IPS-11a (cell line): ENCODE measurements around the gene PHF21A.

Experiments used
- H3K4me3 ChIP-seq: one replicate; pipeline ENCODE4 v1.5.1; 2013; ENCODE audit warnings: low read depth, low read length, control low read depth

PHF21A gene

DNA sequence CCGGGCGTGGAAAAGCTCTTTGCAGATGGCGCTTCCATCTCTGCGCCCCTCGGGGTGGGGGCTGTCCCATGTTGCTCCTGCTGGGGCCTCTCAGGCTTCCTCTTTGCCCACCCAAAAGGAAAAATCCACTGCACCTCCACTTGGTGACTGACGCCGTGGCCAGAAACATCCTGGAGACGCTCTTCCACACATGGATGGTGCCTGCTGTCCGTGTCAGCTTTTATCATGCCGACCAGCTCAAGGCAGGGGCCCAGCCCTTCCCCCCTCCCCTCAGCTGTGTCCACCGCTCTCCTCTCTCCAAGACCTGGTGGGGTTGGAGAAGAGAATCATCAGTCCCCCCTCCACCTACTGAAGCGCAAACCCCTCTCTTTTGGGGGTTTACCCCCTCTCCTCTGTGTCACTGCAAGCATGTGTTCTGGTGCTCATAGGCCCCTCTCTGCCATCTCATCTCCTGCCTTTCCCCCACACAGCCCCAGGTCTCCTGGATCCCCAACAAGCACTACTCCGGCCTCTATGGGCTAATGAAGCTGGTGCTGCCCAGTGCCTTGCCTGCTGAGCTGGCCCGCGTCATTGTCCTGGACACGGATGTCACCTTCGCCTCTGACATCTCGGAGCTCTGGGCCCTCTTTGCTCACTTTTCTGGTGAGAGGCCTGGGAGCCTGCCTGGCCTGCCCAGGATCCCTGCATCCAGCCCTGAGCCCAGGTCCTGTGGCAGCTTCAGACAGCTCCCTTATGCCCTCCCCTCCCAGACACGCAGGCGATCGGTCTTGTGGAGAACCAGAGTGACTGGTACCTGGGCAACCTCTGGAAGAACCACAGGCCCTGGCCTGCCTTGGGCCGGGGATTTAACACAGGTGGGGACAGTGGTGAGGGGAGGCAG lies 197.0 kb downstream of the PHF21A start:
- H3K4me3 ChIP-seq, result no peak overlapping the region

DNA sequence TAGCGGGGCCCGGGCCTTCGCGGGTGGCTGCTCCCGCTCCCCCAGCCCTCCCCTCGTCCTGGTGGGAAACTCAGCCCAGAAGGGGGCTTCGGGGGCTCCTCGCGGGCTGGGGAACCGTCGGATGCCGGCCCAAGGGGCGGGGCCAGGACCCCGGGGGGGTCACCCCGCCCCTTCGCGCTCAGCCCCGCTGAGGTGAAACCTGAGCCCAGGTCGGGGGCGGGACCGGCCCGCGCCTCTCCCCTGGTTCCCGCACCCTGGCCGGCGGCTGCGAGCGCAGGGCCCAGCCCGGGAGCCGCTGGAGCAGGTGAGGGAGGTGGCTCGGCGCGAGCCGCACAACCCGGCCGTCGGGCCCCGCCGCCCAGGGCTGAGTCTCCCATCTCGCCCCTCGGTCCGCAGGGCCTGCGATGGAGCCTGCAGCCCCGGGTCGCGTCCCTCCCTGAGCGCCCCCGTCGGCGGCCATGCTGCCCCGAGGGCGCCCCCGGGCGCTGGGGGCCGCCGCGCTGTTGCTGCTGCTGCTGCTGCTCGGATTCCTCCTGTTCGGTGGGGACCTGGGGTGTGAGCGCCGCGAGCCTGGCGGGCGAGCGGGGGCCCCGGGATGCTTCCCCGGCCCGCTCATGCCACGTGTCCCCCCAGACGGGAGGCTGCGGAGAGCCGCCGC lies 198.7 kb downstream of the PHF21A start, which contains the start of gene LARGE2:
LARGE2 (plus strand) TSS at position 232 of the 658 bp plus-strand sequence; CDS start at position 459, 227 bp downstream.
- peak within 1 kb of the TSS; percentile 57 for H3K4me3 ChIP-seq

DNA sequence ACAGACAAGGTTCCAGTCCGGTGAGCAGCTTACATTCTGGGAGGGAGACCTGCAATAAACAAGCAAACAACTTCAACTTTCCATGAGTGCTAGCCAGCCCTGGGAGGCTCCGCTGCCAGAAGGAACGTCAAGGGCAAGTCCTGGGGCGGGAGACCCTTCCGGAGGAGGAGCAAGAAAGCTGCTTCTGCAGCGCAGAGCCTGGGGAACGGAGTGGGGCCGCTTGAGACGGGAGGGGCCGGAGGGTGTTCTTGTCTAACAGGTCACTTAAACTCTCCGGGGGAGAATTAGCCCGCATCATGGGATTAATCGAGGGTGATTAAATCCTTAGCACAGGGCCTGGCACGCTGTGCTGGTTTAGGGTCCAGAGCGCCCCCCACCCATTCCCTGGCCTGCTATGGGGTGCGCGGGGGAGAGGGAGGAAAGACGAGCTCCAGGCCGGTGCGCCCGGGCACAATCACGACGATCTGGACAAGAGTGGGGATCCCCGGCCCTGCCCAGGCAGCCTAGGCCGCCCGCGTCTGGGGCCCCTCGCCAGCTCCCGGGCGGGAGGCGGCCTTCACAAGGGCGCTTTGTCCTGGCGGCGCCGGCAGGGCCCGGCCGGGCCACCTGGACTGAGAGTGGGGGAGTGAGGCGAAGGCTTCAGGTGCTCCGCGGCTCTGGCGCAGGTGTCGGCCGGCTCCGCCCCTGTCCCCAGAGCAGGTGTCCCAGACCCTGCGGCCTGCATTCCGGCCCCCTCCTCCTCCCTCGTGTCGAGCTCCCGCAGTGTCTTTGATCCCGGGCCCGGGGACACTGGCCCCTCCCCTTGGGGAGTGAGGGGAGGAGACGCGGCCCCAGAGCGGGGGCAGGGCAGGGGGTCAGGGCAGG lies 199.5 kb downstream of the PHF21A start:
- peak overlapping the region; percentile 57 for H3K4me3 ChIP-seq

GRCh38 chr11:45920531-45921477 lies 200.4 kb downstream of the PHF21A start:
- no peak overlapping the region for H3K4me3 ChIP-seq

DNA sequence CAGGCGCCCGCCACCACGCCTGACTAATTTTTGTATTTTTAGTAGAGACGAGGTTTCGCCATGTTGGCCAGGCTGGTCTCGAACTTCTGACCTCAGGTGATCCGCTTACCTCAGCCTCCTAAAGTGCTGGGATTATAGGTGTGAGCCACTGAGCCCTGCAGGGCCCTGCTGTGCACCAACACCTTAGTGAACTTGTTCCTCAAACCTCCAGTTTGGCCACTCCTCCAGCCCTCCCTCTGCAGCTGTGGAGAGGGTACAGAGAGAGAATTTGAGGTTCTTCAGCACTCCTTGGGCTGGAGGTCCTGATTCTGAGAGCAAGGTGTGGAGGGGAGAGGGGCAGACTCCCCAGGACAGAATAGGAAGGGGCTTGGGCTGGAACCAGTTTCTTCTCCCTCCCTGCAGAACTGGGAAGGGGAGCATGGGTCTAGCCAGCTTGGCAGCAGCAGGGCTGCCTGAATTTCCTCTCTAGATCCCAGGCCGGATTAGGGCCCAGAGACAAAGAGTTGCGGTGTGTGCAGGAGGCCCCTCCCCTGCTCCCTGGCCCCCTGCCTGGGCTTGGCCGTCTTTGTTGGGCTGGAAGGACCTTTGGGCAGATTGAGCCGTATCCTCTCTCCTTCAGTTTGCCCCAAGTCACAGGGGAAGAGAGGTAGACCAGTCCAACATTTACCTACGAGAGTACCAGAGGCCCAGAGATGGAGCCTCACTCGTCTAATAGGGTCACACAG lies 201.3 kb downstream of the PHF21A start:
- H3K4me3 ChIP-seq, result no peak overlapping the region

- H3K4me3 ChIP-seq, result no peak overlapping the region
These were observed 202.1 kb downstream of the PHF21A start for GRCh38 chr11:45918962-45919675.

DNA sequence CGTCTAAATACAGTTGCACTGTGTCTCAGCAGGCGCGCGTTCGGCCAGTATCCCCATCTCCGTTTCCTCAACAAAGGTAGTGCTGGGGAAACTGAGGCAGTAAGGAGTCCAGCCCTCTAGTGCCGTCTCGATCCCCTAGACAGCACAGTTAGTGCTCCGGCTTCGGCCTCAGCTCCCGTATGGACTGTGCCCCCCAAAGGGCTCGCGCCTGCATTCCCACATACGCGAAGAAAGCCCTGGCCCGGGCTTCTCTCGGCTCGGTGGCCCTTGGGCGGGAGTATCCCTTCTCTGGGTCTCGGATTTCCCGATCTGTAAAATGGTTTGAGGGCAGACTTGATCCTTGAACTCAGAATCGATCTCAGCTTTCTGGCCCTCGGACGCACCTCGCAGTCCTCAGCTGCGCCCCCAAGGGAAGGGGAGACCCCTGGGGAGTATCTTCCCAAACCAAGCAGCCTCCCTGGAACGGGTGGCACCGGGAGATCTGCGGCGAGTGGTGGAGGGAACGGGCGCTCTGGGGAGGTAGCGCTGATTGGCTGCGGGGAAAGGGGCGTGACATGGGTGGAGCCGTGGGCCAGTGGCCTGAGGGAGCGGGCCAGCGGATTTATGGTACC lies 202.8 kb downstream of the PHF21A start:
- peak overlapping the region; percentile 91 for H3K4me3 ChIP-seq

DNA sequence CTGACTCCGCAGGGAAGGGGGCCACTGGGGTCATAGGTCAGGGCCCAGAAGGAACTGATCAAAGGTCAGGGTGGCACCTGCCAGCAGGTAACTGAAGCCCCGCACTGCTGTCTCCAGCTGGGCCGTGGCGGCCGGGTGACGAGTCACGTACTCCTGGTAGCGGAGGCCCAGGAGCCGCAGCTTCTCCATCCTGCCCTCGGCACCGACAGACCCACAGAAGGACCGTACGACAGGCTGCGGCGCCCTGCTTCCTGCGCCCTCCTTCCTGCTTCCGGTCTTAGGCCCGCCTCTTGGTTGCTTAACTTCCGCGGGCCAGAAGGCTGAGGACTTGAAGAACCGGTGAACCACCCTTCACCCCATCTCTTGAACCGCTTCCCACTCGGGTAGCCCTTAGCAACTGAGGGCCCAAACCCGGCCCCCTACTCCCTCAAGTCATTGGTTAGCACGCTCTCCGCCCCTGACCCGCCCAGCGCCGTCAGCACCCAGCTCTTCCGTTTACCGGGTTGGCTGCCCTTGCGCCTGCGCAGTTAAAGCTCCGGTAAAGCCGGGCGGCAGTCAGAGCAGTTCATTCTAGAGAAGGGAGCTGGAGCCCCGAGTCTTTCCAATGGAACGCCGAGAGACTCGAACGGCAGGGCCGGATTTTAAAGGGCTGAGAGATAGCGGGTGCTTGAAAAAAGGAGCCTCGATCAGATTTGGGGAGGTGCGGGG lies 203.5 kb downstream of the PHF21A start, which contains the start of gene PEX16:
PEX16 (minus strand) TSS at position 255 of the 708 bp plus-strand sequence; CDS start at position 189, 66 bp downstream.
- peak within 1 kb of the TSS; percentile 91 for H3K4me3 ChIP-seq

DNA sequence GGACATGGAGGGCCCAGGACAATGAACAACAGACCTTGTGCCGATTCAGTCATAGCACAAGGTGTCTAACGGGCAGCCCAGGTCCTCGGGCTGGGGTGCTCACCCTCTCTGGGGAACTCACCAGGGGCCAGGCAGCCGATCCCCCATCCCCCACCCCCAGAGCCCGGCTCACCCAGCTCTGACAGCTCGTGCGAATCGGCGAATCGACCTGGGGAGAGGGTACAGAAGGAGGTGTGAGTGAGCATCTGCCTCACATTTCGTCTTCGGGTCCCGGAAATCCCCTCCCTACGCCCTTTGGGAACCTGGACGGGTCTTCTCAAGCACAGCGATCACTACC lies 204.0 kb downstream of the PHF21A start:
- H3K4me3 ChIP-seq, result peak overlapping the region; percentile 91

DNA sequence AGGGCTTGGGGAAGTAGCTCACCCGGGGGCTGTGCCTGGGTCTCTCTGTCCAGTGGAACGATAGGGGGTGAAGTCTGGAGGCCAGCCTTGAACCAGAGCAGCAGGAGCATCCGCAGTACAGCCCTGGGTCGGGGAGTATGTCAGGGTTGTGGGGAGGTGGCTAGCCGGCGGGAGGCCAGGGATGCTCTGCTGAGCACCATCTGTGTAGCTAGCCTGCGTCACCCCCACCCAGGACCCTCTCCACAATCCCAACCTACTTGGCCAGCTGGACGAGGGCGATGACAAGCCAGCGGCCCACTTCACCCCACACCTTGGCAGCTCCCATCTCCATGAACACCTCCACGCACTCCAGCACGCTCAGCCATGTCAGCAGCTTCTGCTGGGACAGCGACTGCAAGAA lies 205.8 kb downstream of the PHF21A start:
- no peak overlapping the region for H3K4me3 ChIP-seq

GRCh38 chr11:45913942-45914635 lies 207.2 kb downstream of the PHF21A start:
- H3K4me3 ChIP-seq, result no peak overlapping the region

DNA sequence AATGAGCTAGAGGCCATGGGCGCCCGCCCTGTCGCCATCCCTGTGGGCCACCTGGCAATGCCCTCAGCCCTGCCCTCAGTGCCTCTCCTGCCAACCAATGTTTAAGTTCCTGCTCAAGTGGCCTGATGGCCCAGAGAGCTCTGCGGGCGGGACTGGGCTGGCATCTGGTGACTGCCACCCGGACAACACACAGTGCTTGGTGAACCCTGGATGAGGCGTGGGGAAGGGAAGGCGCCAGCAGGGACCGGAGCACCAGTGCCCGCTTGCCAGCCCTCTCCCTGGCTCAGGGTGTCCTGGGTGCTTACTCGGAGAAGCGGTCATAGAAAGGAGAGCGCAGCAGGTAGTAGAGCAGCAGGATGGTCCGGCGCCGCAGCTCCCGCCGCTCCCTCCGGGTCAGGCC lies 207.7 kb downstream of the PHF21A start:
- no peak overlapping the region for H3K4me3 ChIP-seq

DNA sequence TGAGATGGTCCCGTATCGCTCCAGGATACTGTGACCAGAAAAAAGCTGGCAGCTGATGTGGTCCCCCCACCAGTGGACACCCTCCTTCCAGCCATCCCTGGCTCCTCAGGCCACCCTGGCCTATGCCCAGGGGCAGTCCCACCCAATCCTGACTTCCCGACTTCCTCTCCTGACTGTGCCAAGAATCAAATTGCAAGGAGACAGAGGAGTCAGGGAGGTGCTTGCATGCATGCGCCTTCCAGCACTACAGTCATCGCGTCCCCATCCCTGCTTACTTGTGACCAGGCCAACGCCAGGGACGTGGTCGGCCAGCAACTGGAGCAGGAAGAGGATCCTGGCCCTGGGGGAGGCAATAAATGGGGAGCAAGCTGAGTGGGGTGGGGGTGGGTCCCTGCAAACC lies 210.6 kb downstream of the PHF21A start:
- no peak overlapping the region for H3K4me3 ChIP-seq

DNA sequence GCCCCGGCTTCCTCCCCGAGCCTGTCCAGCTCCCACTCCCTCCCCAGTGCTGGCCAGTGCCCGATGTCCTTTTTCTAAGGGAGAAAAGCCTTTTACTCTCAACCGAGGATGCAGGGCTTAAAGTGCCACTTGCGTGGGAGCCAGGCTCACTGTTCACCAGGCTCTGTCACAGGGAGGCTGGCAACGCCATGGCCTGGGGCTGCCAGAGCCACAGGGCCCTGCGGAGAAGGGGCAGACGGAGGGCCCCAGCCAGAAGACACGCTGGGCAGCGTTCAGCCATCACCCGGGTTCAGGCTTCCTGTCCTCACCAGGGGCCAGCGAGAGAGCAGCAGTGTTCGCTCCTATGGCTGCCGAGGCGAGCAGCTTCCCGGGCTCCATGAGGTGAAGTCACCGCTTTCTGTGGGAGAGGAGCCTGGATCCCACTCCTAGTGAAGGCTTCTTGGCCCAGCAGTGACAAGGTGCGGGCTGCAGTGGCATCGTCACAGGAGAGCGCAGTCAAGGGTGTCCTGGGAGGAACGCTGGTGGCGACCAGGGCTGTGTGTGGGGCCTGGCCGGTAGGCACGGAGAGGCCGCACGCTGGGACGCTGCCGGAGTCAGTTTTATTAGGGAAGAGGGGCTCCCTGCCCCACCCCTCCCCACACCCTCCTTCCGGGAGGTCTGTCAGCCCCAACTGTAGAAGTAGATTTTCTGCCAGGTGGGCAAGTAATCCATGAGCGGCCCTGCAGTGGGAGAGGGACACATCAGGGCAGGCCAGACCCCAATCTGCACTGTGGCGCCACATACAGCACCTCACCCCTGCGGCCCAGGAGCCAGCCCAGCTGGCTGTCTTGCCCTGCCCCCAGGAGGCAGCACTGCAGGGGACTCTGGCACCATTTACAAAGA lies 211.4 kb downstream of the PHF21A start:
- H3K4me3 ChIP-seq, result no peak overlapping the region

GRCh38 chr11:45907911-45908370 lies 213.3 kb downstream of the PHF21A start:
- no peak overlapping the region for H3K4me3 ChIP-seq

GRCh38 chr11:45906965-45907611 lies 214.2 kb downstream of the PHF21A start, which contains the start of gene FREY1:
Gene FREY1, minus strand, starts transcription at chr11:45907271. Its CDS starts 26 bp downstream, at chr11:45907245.
- H3K4me3 ChIP-seq, result no peak within 1 kb of the TSS
